Stromal cell of bone marrow (primary cell): ENCODE data around the gene SNORC.
"Not testable (repeated sequence)": the region's sequence is repeated elsewhere in the genome, so short reads cannot be mapped to it uniquely, and the experiment has no call there.

Experiments
- DNase-seq: peaks from one replicate; pipeline ENCODE4 v3.0.0-alpha.2; 2012; ENCODE audit warnings: low read depth

The SNORC gene

DNA sequence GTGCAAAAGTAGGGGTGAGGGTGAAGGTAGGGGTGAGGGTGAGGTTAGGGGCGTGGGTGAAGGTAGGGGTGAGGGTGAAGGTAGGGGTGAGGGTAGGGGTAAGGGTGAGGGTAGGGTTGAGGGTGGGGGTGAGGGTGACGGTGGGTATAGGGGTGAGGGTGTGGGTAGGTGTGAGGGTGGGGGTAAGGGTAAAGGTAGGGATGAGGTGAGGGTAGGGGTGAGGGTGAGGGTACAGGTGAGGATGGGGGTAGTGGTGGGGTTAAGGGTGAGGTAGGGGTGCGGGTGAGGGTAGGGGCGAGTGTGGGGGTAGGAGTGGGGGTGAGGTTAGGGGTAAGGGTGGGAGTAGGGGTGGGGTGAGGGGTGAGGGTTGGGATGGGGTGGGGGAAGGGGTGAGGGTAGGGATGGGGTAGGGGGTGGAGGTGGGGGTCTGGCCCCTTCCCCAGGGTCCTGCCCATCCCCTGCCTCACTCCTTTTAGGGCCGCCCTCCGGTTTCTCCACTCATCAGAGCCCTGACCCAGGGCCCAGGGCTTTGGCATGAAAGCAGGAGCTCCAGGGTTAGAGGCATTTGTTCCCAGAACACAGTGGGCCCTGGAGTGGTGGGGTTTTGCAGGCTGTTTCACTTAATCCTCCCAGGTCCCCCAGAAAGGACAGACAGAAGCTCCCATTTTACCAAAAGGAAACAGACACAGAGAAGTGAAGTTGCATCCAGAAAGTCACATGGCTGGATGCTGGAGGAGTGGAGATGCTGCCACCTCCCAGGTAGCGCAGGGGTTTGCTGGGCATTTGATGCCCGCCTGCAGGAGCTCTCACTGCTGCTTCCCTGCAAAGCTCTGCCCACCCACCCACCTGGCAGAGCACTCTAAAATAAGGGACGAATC is 26.9 kb downstream of the SNORC start:
- no peak for DNase-seq

DNA sequence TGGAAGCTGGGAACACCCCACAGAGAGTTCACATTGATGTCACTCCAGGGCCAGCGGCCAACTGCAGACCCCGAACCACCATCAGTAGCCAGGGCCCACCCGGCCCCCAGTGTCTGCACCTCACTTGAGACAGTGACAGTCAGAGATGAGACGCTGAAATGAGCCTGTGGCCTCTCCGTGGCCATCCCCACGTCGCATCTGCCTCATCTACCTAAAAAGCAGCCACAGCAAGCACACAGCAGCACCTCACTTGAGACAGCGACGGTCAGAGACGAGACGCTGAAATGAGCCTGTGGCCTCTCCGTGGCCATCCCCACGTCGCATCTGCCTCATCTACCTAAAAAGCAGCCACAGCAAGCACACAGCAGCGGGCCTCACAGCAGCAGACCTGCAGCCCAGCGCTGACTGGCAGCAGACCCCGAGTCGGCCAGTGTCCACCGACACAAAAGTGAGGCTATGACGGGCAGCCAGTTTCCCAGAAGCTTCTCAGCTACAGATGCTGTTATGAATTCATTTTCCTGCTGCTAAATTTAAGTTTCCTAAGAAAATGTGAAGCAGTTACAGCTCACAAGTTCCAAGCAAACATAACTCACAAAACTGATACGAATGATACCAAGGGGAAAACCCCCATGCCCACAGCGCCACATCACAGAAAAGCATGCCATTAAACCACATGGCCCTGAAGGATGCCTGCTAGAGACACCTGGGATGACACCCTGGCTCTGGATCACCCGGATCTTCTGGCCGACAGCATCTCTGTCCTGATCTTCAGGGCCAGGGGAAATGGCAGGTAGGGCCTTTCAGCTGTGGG is 27.7 kb downstream of the SNORC start:
- no peak for DNase-seq

GRCh38 chr2:232898592-232899543 is 28.8 kb downstream of the SNORC start:
- DNase-seq, result peak; percentile 31

DNA sequence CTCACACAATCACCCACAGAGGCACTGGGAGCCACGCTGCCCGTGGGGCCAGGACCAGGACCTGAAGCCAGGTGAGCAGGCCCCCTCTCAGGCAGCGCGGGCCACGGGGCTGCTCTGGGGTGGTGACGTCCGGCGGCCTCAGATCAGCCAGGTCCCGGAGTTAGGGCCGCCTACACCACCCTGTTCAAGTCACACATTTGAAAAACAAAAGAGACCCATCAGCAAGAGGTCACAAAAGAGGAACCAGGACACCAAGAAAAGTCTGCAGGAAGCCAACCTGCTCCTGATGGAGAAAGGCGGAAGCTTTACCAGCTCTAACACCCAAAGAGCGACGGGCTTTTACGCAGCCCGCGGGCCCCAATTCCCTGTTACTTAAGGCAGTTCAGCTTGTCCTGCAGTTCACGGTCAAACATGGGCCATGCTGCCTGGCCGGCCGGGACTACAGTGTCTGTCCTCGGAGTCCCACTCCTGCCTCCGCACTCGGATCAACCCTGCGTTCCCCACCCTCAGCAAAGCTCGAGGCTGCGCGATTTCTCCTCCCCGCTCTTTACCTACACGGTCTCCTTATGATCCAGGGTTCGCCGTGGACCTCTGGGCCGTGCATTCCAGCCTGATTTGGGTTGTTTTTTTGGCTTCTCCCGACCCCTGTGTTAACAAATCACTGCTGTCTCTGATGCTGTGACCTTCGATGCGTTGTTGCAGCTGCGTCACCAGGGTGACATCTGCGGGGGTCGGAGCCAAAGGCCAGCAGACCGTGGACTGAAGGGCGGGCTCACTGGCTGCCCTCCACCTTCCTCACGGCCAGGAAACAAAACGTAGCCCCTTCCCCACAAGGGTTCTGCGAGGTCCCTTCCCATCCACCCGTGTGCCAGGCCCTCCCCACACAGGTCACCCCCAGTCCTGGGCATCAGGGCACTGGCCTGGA is 31.0 kb downstream of the SNORC start:
- no peak for DNase-seq

GRCh38 chr2:232901736-232902578 is 31.9 kb downstream of the SNORC start:
- DNase-seq, result peak; percentile 83

GRCh38 chr2:232903989-232904388 is 33.9 kb downstream of the SNORC start:
- no peak for DNase-seq

- not testable (repeated sequence) for DNase-seq
Measured at GRCh38 chr2:232906867-232907717, 37.0 kb downstream of the SNORC start.

GRCh38 chr2:232907718-232908085 is 37.6 kb downstream of the SNORC start:
- DNase-seq, result not testable (repeated sequence)

- no peak for DNase-seq
Measured at GRCh38 chr2:232908695-232909094, 38.6 kb downstream of the SNORC start.

DNA sequence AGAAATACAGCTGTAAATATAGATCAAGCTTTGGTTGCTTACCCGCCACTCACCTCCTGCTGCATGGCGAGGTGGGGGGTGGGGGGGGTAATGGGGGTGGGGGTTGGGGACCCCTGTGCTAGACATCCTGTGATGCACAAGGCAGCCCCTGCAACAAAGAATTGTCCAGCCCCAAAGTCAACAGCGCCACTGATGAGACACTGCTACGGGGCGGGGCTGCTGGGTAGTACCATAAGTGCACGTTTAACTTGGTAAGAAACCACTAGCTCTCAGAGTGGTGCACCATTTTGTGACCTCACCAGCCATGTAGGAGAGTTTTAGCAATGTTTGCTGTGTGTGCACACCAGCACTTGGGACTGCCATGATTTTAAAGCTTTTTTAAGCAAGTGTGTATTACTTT is 40.3 kb downstream of the SNORC start:
- no peak for DNase-seq

DNA sequence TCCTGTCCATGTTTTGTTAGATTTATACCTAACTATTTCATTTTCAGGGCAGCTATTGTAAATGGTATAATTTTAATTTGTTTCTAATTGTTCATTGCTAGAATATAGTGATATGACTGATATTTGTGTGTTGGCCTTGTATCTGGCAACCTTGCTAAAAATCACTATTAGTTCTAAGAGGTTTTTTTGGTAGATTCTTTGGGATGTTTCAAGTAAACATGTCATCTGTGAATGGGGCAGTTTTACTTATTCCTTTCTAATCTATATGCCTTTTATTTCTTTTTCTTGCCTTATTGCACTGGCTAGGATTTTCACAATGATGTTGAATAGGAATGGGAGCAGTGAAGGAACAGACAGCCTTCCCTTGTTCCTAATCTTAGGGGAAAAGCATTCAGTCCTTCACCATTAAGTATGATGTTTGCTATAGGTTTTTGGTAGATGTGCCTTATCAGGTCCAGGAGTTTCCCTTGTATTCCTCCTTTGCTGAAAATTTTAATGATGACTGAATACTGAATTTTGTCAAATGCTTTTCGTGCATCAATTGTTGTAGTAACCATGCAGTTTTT is 41.7 kb downstream of the SNORC start:
- DNase-seq, result no peak

DNA sequence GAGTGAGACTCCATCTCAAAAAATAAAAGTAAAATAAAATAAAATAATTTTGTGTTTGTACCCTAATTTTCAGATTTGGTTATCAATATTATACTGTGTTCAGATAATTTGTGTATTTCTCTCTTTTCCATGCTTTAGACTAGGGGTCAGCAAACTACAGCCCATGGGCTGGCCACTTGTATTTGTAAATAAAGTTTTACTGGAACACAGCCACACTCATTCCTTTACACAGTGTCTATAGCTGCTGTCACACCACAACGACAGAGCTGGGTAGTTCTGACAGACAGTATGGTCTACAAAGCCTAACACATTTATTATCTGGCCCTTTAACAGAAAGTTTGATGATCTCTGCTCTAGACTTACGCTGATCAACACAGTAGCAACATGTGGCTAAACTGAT is 43.8 kb downstream of the SNORC start:
- DNase-seq, result no peak

DNA sequence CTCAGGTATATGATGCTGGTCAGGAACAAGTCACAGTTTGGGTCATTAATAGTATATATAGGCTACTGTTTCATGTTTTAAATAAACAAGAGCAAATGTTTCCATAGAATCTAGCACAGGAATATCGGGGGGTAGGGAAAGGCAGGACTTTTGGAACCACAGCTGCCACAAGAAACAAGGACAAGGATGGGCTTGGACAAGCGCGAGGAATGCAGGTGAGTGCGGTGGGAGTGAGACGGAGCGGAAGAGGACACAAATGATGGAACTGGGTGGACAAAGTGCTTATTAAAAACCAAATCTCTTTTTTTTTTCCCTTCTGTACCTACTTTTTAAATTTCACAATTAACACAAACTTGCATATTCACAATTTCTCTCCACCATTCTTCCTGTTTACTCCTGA is 49.1 kb downstream of the SNORC start:
- DNase-seq, result no peak

DNA sequence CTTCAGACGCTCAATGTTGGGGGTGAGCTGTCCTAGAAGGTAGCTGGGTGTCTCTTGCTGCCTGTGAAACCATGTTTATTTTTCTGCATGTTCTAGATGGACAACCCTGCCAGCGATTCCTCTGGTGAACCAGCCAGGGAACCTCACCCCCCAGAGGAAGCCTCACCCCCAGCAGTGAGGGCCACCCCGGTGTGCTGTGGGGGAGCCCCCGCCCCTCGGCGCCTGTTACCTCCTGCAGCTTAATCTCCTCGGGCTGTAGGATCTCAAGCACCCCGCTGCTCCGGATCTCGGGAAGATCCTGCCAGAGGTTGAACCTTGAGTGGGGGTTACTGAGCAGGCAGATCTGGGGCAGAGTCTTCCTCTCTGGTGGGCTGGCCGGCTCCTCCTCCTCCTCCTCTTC is 50.0 kb downstream of the SNORC start:
- DNase-seq, result no peak

DNA sequence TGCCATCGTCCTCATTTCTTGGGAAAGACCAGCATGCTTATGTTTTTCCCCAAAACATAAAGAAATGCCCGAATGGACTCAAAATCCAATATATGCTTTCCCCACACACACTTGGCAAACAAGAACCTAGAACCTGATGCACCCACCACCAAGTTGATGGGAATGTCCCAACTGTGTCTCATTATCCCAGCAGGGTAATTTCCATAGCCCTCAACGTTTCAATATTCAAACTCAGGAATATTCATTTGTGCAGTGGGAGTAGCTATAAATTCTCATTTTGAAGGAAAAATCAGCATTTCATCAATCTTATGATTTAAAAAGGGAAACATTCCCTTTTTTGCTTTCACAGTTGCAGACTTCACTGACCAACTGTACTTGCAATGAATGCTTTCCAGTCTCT is 50.7 kb downstream of the SNORC start:
- no peak for DNase-seq

DNA sequence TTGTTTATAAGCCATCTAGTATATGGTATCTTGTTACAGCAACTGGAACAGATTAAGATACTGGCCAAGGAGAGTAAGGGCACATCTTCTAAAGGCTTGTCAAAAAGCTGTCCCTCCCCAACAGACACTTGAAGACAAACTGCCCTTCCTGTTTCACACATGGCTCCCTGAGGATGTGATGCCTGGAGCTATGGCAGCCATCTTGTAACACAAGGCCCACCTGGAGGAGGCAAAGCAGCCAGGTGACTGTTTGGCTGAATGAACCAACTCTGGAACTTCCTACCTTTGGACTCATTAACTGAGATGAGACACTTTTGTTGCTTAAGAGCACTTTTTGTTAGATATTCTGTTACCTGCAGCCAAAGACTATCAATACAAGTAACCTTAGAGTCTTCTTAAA is 54.4 kb downstream of the SNORC start:
- DNase-seq, result no peak

- DNase-seq, result no peak
Measured at GRCh38 chr2:232925153-232925820, 55.2 kb downstream of the SNORC start.

GRCh38 chr2:232925821-232926156 is 55.7 kb downstream of the SNORC start:
- DNase-seq, result no peak
